Stomach smooth muscle (tissue), 2 donors: ENCODE data around the gene GOLGA6L1.
"Not testable (repeated sequence)": the region's sequence is repeated elsewhere in the genome, so short reads cannot be mapped to it uniquely, and the experiment has no call there.

Experiments
- H3K27ac ChIP-seq: one replicate; pipeline ENCODE4 v1.7.0; 2013; ENCODE audit warnings: mild to moderate bottlenecking, low read length, inconsistent platforms
- H3K27me3 ChIP-seq, 2 donors: one replicate each; pipeline ENCODE4 v1.7.0; 2013; ENCODE audit warnings: low read length in 2 of 2; ENCODE audit not compliant: insufficient read depth in 2 of 2, control insufficient read depth in 1 of 2
- H3K36me3 ChIP-seq, 2 donors: one replicate each; pipeline ENCODE4 v1.7.0; 2013; ENCODE audit warnings: low read length in 2 of 2; ENCODE audit not compliant: control insufficient read depth in 2 of 2, insufficient read depth in 2 of 2
- H3K4me1 ChIP-seq: one replicate; pipeline ENCODE4 v1.7.0; 2013; ENCODE audit warnings: low read length; ENCODE audit not compliant: control insufficient read depth, insufficient read depth
- H3K4me3 ChIP-seq, 2 donors: one replicate each; pipeline ENCODE4 v1.7.0; 2013; ENCODE audit warnings: low read length in 2 of 2
- H3K9ac ChIP-seq, 2 donors: one replicate each; pipeline ENCODE4 v1.7.0; 2013; ENCODE audit warnings: low read length in 2 of 2, mild to moderate bottlenecking in 1 of 2
- H3K9me3 ChIP-seq, 2 donors: one replicate each; pipeline ENCODE4 v1.7.0; 2013; ENCODE audit warnings: low read length in 2 of 2; ENCODE audit not compliant: control insufficient read depth in 2 of 2
- donor health status: healthy.
- donor health status: Pancreatic carcinoma.

The GOLGA6L1 gene

GRCh38 chr15:23136722-23137121 is at the start of gene GOLGA6L1:
Gene GOLGA6L1, minus strand, starts transcription at chr15:23136822. Its CDS starts 91 bp downstream, at chr15:23136731.
- H3K36me3 ChIP-seq, H3K4me1 ChIP-seq, H3K9me3 ChIP-seq, H3K9ac ChIP-seq, H3K27ac ChIP-seq, H3K27me3 ChIP-seq, H3K4me3 ChIP-seq: not testable (repeated sequence)

DNA sequence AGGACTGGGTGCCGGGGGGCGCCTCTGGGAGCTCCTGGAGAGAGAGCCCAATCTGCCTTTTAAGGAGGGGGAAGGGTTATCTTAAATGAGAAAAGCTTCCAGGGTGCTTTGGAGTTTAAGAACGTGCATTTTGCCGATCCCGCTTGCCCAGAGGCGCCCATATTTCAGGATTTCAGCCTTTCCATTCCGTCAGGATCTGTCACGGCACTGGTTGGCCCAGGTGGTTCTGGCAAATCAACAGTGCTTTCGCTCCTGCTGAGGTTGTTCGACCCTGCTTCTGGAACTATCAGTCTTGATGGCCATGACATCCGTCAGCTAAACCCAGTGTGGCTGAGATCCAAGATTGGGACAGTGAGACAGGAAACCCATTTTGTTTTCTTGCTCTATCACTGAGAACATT is 44.6 kb upstream of the GOLGA6L1 start:
- not testable (repeated sequence) for H3K27ac ChIP-seq, H3K27me3 ChIP-seq, H3K4me3 ChIP-seq, H3K36me3 ChIP-seq, H3K9me3 ChIP-seq, H3K9ac ChIP-seq, H3K4me1 ChIP-seq

GRCh38 chr15:23180547-23180927 is 43.9 kb upstream of the GOLGA6L1 start:
- not testable (repeated sequence) for H3K9ac ChIP-seq, H3K4me3 ChIP-seq, H3K4me1 ChIP-seq, H3K27me3 ChIP-seq, H3K36me3 ChIP-seq, H3K27ac ChIP-seq, H3K9me3 ChIP-seq

DNA sequence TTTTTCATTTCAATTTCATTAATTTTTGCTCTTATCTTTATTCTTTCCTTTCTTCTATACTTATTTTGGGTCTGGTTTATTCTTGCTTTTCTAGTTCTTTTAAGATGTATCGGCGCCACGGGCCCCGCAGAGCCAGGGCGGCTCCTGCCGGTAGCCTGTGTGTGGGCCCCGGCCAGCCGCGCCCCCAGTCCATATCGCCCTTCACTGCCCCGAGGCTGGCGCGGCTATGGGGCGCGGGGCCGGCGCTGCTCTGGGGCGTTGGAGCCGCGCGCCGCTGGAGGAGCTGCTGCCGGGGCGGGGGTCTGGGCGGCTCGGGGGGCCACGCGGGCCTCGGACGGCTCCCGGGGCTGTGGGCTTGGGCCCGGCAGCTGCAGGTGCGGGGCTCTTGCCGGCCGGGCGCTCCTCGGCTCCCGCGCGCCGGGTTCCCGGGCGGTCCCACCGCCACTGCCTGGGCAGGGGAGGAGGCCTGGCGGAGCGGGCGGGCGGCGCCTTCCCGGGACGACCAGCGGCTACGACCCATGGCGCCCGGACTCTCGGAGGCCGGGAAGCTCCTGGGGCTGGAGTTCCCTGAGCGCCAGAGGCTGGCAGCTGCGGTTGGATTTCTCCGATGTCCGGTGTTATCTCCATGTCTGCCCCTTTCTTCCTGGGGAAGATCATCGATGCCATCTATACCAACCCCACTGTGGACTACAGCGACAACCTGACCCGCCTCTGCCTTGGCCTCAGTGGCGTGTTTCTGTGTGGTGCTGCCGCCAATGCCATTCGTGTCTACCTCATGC is 43.3 kb upstream of the GOLGA6L1 start:
- not testable (repeated sequence) for H3K9me3 ChIP-seq, H3K27me3 ChIP-seq, H3K36me3 ChIP-seq, H3K4me1 ChIP-seq, H3K4me3 ChIP-seq, H3K9ac ChIP-seq, H3K27ac ChIP-seq

DNA sequence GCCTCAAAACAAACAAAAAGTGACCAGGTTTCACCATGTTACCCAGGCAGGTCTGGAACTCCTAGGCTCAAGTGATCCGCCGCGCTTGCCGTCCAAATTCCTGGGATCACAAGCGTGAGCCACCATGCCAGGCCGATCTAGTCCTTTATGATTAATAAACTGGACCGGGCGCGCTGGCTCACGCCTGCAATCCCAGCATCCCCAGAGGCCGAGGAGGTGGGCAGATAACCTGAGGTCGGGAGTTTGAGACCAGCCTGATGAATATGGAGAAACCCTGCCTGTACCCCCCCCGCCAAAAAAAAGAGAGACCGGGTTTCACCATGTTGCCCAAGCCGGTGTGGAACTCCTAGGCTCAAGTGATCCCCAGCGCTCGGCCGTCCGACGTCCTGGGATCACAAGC is 40.1 kb upstream of the GOLGA6L1 start:
- not testable (repeated sequence) for H3K27me3 ChIP-seq, H3K9me3 ChIP-seq, H3K27ac ChIP-seq, H3K9ac ChIP-seq, H3K4me3 ChIP-seq, H3K4me1 ChIP-seq, H3K36me3 ChIP-seq

GRCh38 chr15:23175606-23176005 is 39.0 kb upstream of the GOLGA6L1 start:
- not testable (repeated sequence) for H3K9ac ChIP-seq, H3K4me3 ChIP-seq, H3K27me3 ChIP-seq, H3K9me3 ChIP-seq, H3K36me3 ChIP-seq, H3K4me1 ChIP-seq, H3K27ac ChIP-seq

DNA sequence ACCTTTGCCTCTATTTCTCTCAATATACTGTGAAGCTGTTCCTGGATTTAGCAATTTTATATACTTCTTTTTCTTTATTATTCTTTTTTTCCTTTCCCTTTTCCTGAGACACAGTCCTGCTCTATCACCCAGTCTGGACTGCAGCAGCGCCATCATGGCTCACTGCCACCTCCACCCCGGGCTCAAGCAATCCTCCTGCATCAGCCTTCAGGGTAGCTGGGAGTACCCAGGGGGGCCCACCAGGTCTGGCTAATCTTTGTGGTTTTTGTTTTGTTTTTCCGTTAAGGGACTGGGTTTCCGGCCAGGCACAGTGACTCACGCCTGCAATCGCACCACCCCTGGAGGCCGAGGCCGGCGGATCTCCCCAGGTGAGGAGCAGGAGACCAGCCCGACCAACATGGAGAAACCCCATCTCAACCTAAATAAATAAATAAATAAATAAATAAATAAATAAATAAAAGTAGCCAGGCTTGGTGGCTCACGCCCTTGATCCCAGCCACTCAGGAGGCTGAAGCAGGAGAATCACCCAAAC is 38.1 kb upstream of the GOLGA6L1 start:
- H3K9me3 ChIP-seq, H3K36me3 ChIP-seq, H3K27ac ChIP-seq, H3K4me1 ChIP-seq, H3K4me3 ChIP-seq, H3K9ac ChIP-seq, H3K27me3 ChIP-seq: not testable (repeated sequence)

DNA sequence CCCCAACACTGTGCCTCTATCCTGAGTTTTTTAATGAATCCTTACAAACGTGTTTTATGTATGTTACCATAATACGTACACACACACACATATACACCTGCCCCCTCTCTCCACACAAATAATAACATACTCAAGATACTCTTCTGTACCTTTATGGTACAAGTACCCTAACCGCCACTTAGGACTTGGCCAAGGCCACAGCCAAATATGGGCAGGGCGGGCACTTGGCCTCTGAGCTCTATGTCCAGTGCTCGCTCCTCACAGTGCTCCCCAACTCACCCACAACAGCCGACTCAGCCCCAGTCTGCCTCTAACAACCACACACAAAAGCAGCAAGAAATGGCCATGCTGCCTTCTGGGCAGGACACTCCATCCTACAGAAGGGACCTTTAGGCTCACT is 3.8 kb downstream of the GOLGA6L1 start:
- not testable (repeated sequence) for H3K27me3 ChIP-seq, H3K4me1 ChIP-seq, H3K36me3 ChIP-seq, H3K4me3 ChIP-seq, H3K9me3 ChIP-seq, H3K27ac ChIP-seq, H3K9ac ChIP-seq

DNA sequence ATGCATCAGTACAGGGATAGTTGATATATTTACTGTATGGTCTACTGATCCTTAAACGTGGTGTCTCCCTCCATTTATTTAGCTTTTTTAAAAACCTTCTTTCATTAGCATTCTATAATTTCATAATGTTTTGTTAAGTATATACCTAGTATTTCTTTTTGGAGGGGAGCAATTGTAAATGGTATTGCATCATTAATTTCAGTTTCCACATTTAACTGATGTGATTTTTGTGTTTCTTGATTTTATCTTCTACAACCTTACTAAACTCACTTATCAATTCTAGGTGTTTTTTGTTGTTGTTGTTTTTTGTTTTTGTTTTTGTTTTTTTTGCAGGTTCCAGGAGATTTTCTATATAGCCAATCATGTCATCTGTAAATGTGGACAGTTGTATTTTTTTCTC is 18.4 kb downstream of the GOLGA6L1 start:
- Histone ChIP-seq H3K4me3 (no peak overlapping the region), H3K27ac (no peak overlapping the region), H3K9ac (no peak overlapping the region), H3K9me3 (no peaks in the 10 kb centered on the region), H3K27me3 (no peaks in the 10 kb centered on the region), H3K4me1 (no peaks in the 10 kb centered on the region), H3K36me3 (no peaks in the 10 kb centered on the region)

DNA sequence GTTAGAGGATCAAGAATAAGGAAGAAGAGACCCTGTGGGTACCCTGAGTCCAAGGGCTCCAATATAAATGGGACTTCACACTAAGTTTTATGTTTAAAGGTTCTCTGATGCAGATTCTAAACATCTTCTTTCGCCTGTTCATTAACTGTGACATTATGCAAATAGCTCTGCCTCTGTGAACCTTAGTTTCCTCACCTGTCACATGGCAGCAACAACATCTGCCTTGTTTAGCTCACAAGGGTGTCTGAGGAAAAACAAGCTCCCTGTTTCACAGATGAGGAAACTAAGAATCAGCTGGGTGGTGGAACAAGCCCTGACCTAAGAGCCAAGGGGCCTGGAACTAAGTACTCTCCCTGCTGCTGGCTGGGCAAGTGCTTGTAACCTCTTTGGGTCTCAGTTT is 40.8 kb downstream of the GOLGA6L1 start:
- Histone ChIP-seq H3K9me3 (no peaks in the 10 kb centered on the region), H3K9ac (no peak overlapping the region), H3K27ac (no peak overlapping the region), H3K36me3 (no peaks in the 10 kb centered on the region), H3K4me1 (no peaks in the 10 kb centered on the region), H3K27me3 (no peaks in the 10 kb centered on the region), H3K4me3 (no peak overlapping the region)

GRCh38 chr15:23083115-23083514 is 53.5 kb downstream of the GOLGA6L1 start:
- Histone ChIP-seq H3K9me3 (no peaks in the 10 kb centered on the region), H3K9ac (no peak overlapping the region), H3K27me3 (no peaks in the 10 kb centered on the region), H3K36me3 (no peaks in the 10 kb centered on the region), H3K4me3 (no peak overlapping the region), H3K4me1 (no peaks in the 10 kb centered on the region), H3K27ac (no peak overlapping the region)
